Mesenteric fat pad (tissue), 1 donor: ENCODE data around the gene FBXL13. TPM values are rescaled to one million over a fixed set of nuclear protein-coding genes. Genes with fewer than 3 reads are reported as not detected.
"Not testable (repeated sequence)": the region's sequence is repeated elsewhere in the genome, so short reads cannot be mapped to it uniquely, and the experiment has no call there.

Experiments used
- DNase-seq: peaks from one replicate; pipeline ENCODE4 v3.0.0-alpha.2; 2020; ENCODE audit warnings: low spot score
- total RNA-seq: library from RNA; stranded (reverse); fragmentation: NEBNext Ultra II Directional; extraction: Animal tissue kit (Norgen Biotek cat#: 25700); gene quantifications from one replicate; pipeline ENCODE4 v1.2.1, GENCODE V29; 2021
- donor health status: DM: yes; HTN: yes; CAD: no.

FBXL13 gene
- total RNA-seq, 1 donor from 2014 or later, result 0.55 TPM

- DNase-seq, result no peak
These were observed 245.5 kb downstream of the FBXL13 start for GRCh38 chr7:102829075-102829474.

- no peak for DNase-seq
These were observed 246.3 kb downstream of the FBXL13 start for GRCh38 chr7:102828286-102828685.

GRCh38 chr7:102823390-102824119 is 251.0 kb downstream of the FBXL13 start:
- no peak for DNase-seq

- DNase-seq, result no peak
These were observed 252.4 kb downstream of the FBXL13 start for GRCh38 chr7:102821994-102822747.

- DNase-seq, result no peak
These were observed 255.4 kb downstream of the FBXL13 start for GRCh38 chr7:102819151-102819550.

- DNase-seq, result no peak
These were observed 256.7 kb downstream of the FBXL13 start for GRCh38 chr7:102817616-102818573.

- DNase-seq, result no peak
These were observed 260.5 kb downstream of the FBXL13 start for GRCh38 chr7:102814025-102814471.

- DNase-seq, result no peak
These were observed 261.2 kb downstream of the FBXL13 start for GRCh38 chr7:102813191-102814024.

- no peak for DNase-seq
These were observed 262.5 kb downstream of the FBXL13 start for GRCh38 chr7:102811942-102812678.

- no peak for DNase-seq
These were observed 263.7 kb downstream of the FBXL13 start for GRCh38 chr7:102810916-102811315.

- DNase-seq, result no peak
These were observed 268.0 kb downstream of the FBXL13 start for GRCh38 chr7:102806613-102807012.

GRCh38 chr7:102795987-102796595 is 278.5 kb downstream of the FBXL13 start:
- not testable (repeated sequence) for DNase-seq

- DNase-seq, result not testable (repeated sequence)
These were observed 280.0 kb downstream of the FBXL13 start for GRCh38 chr7:102794567-102794966.

GRCh38 chr7:102791831-102792230 is 282.8 kb downstream of the FBXL13 start:
- DNase-seq, result not testable (repeated sequence)

GRCh38 chr7:102791367-102791766 is 283.2 kb downstream of the FBXL13 start:
- not testable (repeated sequence) for DNase-seq

GRCh38 chr7:102790364-102791100 is 284.1 kb downstream of the FBXL13 start:
- DNase-seq, result not testable (repeated sequence)

GRCh38 chr7:102788770-102789169 is 285.8 kb downstream of the FBXL13 start:
- not testable (repeated sequence) for DNase-seq

- DNase-seq, result not testable (repeated sequence)
These were observed 293.7 kb downstream of the FBXL13 start for GRCh38 chr7:102780926-102781325.
